NCI-H2171 (cell line): ENCODE results near the gene NYAP2.

Experiments used
- DNase-seq: peaks from one replicate; lab custom pipeline; 2025; lab: John Stamatoyannopoulos, UW

The NYAP2 gene

GRCh38 chr2:225399504-225399903 is at the start of gene NYAP2:
TSS of gene NYAP2 (plus strand) at chr2:225399710. CDS start at chr2:225408881, 9,171 bp downstream.
- peak; percentile 66 for DNase-seq

- DNase-seq = no peak
Observed at GRCh38 chr2:225353579-225354085, 45.9 kb upstream of the NYAP2 start.

GRCh38 chr2:225354281-225354774 is 45.2 kb upstream of the NYAP2 start:
- no peak for DNase-seq

- DNase-seq = no peak
Observed at GRCh38 chr2:225355788-225356187, 43.7 kb upstream of the NYAP2 start.

GRCh38 chr2:225366731-225367130 is 32.8 kb upstream of the NYAP2 start:
- DNase-seq = no peak

- DNase-seq = no peak
Observed at GRCh38 chr2:225367482-225367881, 32.0 kb upstream of the NYAP2 start.

GRCh38 chr2:225378984-225379383 is 20.5 kb upstream of the NYAP2 start:
- DNase-seq = no peak

- no peak for DNase-seq
Observed at GRCh38 chr2:225379856-225380255, 19.7 kb upstream of the NYAP2 start.

- no peak for DNase-seq
Observed at GRCh38 chr2:225381609-225382008, 17.9 kb upstream of the NYAP2 start.

GRCh38 chr2:225398372-225398771 is 1.1 kb upstream of the NYAP2 start:
- DNase-seq = no peak

- peak; percentile 50 for DNase-seq
Observed at GRCh38 chr2:225400060-225400511, 576 bp downstream of the NYAP2 start.

- DNase-seq = no peak
Observed at GRCh38 chr2:225400546-225401400, 1.3 kb downstream of the NYAP2 start.

GRCh38 chr2:225402210-225402776 is 2.8 kb downstream of the NYAP2 start:
- DNase-seq = no peak

- DNase-seq = no peak
Observed at GRCh38 chr2:225411452-225411851, 11.9 kb downstream of the NYAP2 start.

- DNase-seq = no peak
Observed at GRCh38 chr2:225413786-225414185, 14.3 kb downstream of the NYAP2 start.

- DNase-seq = no peak
Observed at GRCh38 chr2:225414902-225415301, 15.4 kb downstream of the NYAP2 start.

GRCh38 chr2:225415341-225415740 is 15.8 kb downstream of the NYAP2 start:
- DNase-seq = no peak

GRCh38 chr2:225415792-225416191 is 16.3 kb downstream of the NYAP2 start:
- DNase-seq = no peak

GRCh38 chr2:225416616-225417367 is 17.3 kb downstream of the NYAP2 start:
- DNase-seq = no peak

- no peak for DNase-seq
Observed at GRCh38 chr2:225419033-225419432, 19.5 kb downstream of the NYAP2 start.

- no peak for DNase-seq
Observed at GRCh38 chr2:225422145-225422544, 22.6 kb downstream of the NYAP2 start.

- no peak for DNase-seq
Observed at GRCh38 chr2:225425284-225425683, 25.8 kb downstream of the NYAP2 start.
